Heart left ventricle (tissue), 13 donors: ENCODE results near the gene ZGLP1.

ENCODE experiments used
- CTCF ChIP-seq, 12 donors: fragments of 200-600 bp; sonication (generic) in 4 of 12; IDR thresholded peaks; one replicate each; pipeline versions ENCODE4 v1.5.0 to v1.8.0; 2018 to 2022; ENCODE audit warnings: antibody characterized with exemption in 12 of 12, mild to moderate bottlenecking in 5 of 12
- POLR2A ChIP-seq, 2 donors: fragments of 450-650 bp; IDR thresholded peaks; one replicate each; pipeline ENCODE4 v1.6.1; 2017; ENCODE audit warnings: antibody characterized with exemption in 2 of 2, mild to moderate bottlenecking in 2 of 2, moderate library complexity in 2 of 2
- donor health status: ischemic (EF 13 %, LVEDD 7.1; RV severe dilation, severe dysfunction).
- donor health status: DM: no; HTN: yes; CAD: no.
- donor health status: DM: no; HTN: no; CAD: no.
- donor health status: ischemic (EF 25% LVEDD 6.9; RV normal size, moderate dysfunction).
- donor health status: ischemic (EF 25% LVEDD 5.7; RV mildly dilated, moderate dysfunction).
- donor health status: ischemic (EF 35%, LVEDD 5.7; RV mildly dilated, moderate dysfunction).
- donor health status: nonischemic (EF 11% LVEDD 7.7; RV severe dilation, severe dysfunction).
- donor health status: DM: yes; HTN: yes; CAD: no.
- donor health status: PGD.
- donor health status: ischemic (EF 29% LVEDD 5.4; RV normal size, mild dysfunction).
- donor health status: nonischemic (EF 23%, LVEDD 6.1; RV moderate dilation, normal function).

DNA sequence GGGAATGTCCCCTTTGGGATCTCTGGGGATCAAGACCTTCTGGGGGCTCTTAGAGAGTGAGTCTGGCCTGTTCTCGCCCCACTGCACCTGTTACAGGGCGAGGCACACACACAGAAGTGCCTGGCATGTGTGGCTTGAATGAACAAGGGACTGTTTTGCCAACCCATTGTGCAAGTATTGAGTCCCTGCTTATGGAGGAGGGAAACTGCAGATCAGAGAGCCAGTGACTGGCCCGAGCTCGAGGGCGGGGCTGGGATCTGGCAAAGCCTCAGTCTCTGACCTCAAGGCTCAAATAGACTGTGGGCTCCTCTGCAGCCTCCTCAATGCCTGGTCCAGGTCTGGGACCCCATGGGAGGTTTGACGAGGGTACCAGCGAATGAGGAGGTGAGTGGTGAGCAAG is 18.2 kb upstream of the ZGLP1 start:
- TF ChIP-seq CTCF (IDR thresholded peaks at IDR 0.05): no peak
- no peak for TF ChIP-seq POLR2A (IDR thresholded peaks at IDR 0.05)
